ENCODE results near the gene CMPK1.
"Not testable (repeated sequence)": the region's sequence is repeated elsewhere in the genome, so short reads cannot be mapped to it uniquely, and the experiment has no call there.

The CMPK1 gene

GRCh38 chr1:47338249-47339077 lies 4.9 kb downstream of the CMPK1 start:
- DNase-seq, result no peak

- no peak for DNase-seq
Observed at GRCh38 chr1:47340227-47340626, 6.6 kb downstream of the CMPK1 start.

- DNase-seq, result not testable (repeated sequence)
Observed at GRCh38 chr1:47346979-47347378, 13.4 kb downstream of the CMPK1 start.

GRCh38 chr1:47347735-47348134 lies 14.1 kb downstream of the CMPK1 start:
- DNase-seq, result no peak

- no peak for DNase-seq
Observed at GRCh38 chr1:47348246-47348645, 14.7 kb downstream of the CMPK1 start.

- DNase-seq, result no peak
Observed at GRCh38 chr1:47351305-47351704, 17.7 kb downstream of the CMPK1 start.

- no peak for DNase-seq
Observed at GRCh38 chr1:47361380-47361779, 27.8 kb downstream of the CMPK1 start.

GRCh38 chr1:47362828-47363227 lies 29.2 kb downstream of the CMPK1 start:
- DNase-seq, result no peak

GRCh38 chr1:47367651-47368050 lies 34.1 kb downstream of the CMPK1 start:
- DNase-seq, result no peak

- DNase-seq, result no peak
Observed at GRCh38 chr1:47371016-47371517, 37.5 kb downstream of the CMPK1 start.

- DNase-seq, result no peak
Observed at GRCh38 chr1:47374501-47374900, 40.9 kb downstream of the CMPK1 start.

- no peak for DNase-seq
Observed at GRCh38 chr1:47378147-47378546, 44.6 kb downstream of the CMPK1 start.

- DNase-seq, result no peak
Observed at GRCh38 chr1:47380699-47381098, 47.1 kb downstream of the CMPK1 start.

- DNase-seq, result no peak
Observed at GRCh38 chr1:47382399-47382983, 48.9 kb downstream of the CMPK1 start.

GRCh38 chr1:47384083-47384482 lies 50.5 kb downstream of the CMPK1 start:
- DNase-seq, result no peak

GRCh38 chr1:47385020-47385419 lies 51.4 kb downstream of the CMPK1 start:
- no peak for DNase-seq

- no peak for DNase-seq
Observed at GRCh38 chr1:47386268-47386667, 52.7 kb downstream of the CMPK1 start.

- DNase-seq, result no peak
Observed at GRCh38 chr1:47388030-47388890, 54.7 kb downstream of the CMPK1 start.

GRCh38 chr1:47388891-47389238 lies 55.3 kb downstream of the CMPK1 start:
- DNase-seq, result peak; percentile 42

GRCh38 chr1:47389731-47390130 lies 56.1 kb downstream of the CMPK1 start:
- no peak for DNase-seq

- no peak for DNase-seq
Observed at GRCh38 chr1:47390843-47391242, 57.3 kb downstream of the CMPK1 start.

GRCh38 chr1:47393141-47393540 lies 59.6 kb downstream of the CMPK1 start:
- DNase-seq, result no peak

- DNase-seq, result no peak
Observed at GRCh38 chr1:47395433-47395832, 61.8 kb downstream of the CMPK1 start.

Data from stimulated activated CD4-positive, alpha-beta T cell treated with anti-CD3 and anti-CD28 coated beads, Interleukin-4, amount 100 ng/mL, for 1 hour (primary cell).